Renal pelvis (tissue), 4 donors: ENCODE measurements around the gene LMNTD1. TPM values are rescaled to one million over a fixed set of nuclear protein-coding genes. Genes with fewer than 3 reads are reported as not detected.
"Not testable (repeated sequence)": the region's sequence is repeated elsewhere in the genome, so short reads cannot be mapped to it uniquely, and the experiment has no call there.

Experiments
- DNase-seq: peaks from one replicate; pipeline ENCODE4 v3.0.0-alpha.2; 2013
- polyA plus RNA-seq, 3 donors: library from polyadenylated mRNA; unstranded; fragments of 120-200 nt; gene quantifications; one replicate each; pipeline ENCODE4 v1.2.1, GENCODE V29; 2013; ENCODE audit not compliant: insufficient read length in 3 of 3

Gene LMNTD1
- polyA plus RNA-seq, 3 donors: not detected

DNA sequence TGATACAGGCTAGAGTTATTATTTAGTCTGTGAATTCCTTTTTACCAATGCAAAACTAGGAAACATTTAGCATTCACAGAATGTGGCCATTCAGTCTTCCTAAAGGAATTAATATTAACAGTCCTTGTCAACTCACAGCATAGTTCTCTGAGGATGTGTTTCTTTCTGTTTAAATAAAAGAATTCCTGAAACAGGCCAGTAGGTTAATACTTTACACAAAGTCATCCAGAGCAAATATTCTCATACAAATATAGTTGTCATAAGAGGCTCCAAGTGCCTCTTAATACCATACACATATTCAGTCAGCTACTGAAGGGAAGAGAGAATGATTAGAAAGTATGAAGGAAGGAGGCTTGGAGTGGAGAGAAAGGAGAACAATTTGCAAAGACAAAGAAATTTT lies 120.1 kb downstream of the LMNTD1 start:
- no peak for DNase-seq

DNA sequence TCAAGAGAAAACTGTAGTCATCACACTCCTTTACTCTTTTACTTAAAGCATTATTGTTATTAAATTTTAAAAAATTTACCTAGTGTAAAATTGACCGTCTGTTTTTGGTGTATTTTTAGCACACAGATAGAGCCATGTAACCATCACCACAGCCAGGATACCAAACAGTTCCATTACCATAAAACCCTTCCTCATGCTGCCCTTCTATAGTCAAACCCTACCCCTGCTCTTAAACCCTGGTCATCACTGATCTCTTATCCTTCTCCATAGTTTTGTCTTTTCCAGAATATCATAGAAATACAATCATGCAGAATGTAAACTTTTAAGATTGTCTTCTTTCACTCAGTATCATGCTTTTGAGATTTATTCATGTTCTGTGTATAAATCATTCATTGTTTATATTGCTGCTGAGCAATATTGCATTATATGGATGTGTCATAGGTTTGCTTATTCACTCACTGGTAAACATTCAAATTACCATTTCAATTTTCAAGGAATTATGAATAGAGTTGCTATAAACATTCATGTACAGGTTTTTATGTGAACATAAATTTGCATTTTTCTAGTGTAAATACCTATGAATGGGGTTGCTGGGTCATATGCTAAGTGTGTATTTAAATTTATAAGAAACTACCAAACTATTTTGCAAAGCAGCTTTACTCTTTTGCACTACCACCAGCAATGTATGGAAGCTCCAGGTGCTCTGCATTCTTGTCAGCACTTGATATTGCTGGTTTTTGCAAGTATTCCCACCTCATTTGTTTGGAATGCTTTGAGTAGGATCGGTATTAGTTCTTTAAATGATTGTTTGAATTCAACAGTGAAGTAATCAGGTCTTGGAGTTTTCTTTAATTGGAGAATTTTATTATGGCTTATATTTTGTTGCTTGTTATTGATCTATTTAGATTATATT lies 125.5 kb downstream of the LMNTD1 start:
- no peak for DNase-seq

DNA sequence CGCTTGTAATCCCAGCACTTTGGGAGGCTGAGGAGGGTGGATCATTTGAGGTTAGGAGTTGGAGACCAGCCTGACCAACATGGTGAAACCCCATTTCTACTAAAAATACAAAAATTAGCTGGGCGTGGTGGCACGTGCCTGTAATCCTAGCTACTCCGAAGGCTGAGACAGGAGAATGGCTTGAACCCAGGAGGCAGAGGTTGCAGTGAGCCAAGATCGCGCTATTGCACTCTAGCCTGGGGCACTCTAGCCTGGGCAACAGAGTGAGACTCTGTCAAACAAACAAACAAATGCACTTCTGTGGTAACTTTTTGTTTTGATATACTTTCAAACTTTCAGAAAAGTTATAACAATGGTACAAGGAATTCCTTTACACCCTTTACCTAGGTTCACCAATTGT lies 126.3 kb downstream of the LMNTD1 start:
- not testable (repeated sequence) for DNase-seq
